GM18519 (cell line): ENCODE data around the gene HOXA3.

Source experiments
- ATAC-seq: cut with Tn5 transposase; IDR thresholded peaks from one replicate; pipeline ENCODE4 v1.9.1; 2021; ENCODE audit warnings: mild to moderate bottlenecking, moderate library complexity; ENCODE audit not compliant: unreplicated experiment, low FRiP score

Gene HOXA3

DNA sequence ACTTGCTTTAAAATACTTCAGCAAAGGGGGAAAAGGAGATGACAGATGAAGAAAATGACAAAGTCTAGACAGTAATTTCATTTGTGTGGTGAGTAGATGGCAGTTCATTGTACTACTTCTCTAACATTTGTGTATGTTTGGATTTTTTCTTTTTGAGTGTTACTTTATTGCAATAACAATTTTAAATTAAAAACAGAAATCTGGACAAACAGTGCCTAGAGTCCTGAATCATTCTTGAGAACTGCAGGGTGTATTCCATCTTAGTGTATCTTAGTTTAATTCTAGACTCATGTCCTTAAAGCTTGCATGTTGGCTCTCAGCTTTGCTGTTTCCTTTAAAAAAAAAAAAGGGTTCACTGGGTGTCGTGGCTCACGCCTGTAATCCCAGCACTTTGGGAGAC is 87.7 kb downstream of the HOXA3 start:
- ATAC-seq, result no peak

DNA sequence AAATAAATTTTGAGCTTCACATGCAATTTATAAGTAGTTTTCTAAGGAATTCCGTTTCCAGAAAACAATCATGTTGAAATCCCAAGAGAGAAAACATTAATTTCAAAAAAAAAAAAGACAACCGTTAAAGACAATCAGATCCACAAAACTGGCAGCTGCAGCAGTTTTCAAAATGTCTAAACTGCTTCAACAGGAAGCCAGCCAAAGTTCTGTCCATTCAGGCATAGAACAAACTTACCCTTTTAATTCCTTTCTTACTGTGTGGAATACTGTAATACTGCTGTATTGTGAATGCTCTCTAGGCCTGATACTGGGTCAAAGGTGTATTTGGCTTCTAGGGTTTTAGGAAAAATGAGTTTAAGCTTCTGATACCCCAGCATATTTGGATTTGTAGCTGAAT is 88.2 kb downstream of the HOXA3 start:
- no peak for ATAC-seq

GRCh38 chr7:27062946-27063345 is 89.4 kb downstream of the HOXA3 start:
- no peak for ATAC-seq
